Keratinocyte (primary cell): ENCODE results near the gene GREB1. TPM values are rescaled to one million over a fixed set of nuclear protein-coding genes. Genes with fewer than 3 reads are reported as not detected.
A peak's percentile ranks its signal among the peaks of the same experiment; 100 is the strongest.

Experiments
- DNase-seq: peaks from one replicate; pipeline ENCODE4 v3.0.0-alpha.2; 2011; ENCODE audit warnings: low read depth, missing footprints, low spot score
- FAIRE-seq: peaks from 2 replicates; lab custom pipeline; 2011; peaks lifted over from hg19 to GRCh38; lab: Jason Lieb, UNC
- H2AFZ ChIP-seq: 2 replicates; pipeline ENCODE4 v1.6.0; 2012; ENCODE audit warnings: low read length, control low read depth, inconsistent platforms; ENCODE audit not compliant: control insufficient read depth
- H3K27ac ChIP-seq: 2 replicates; pipeline ENCODE4 v1.5.1; 2011; ENCODE audit warnings: low read length; ENCODE audit not compliant: control insufficient read depth, insufficient read depth
- H3K27me3 ChIP-seq: 3 replicates; pipeline ENCODE4 v1.6.0; 2011; ENCODE audit warnings: low read length; ENCODE audit not compliant: control insufficient read depth, insufficient read depth; ENCODE audit errors: extremely low read depth
- H3K36me3 ChIP-seq, 2 experiments: 2 replicates in 1 of 2; 3 replicates in 1 of 2; pipeline ENCODE4 v1.5.1; 2011; ENCODE audit warnings: low read length in 2 of 2, mild to moderate bottlenecking in 1 of 2; ENCODE audit not compliant: control insufficient read depth in 2 of 2, insufficient read depth in 2 of 2; ENCODE audit errors: extremely low read depth in 1 of 2
- H3K4me1 ChIP-seq: 3 replicates; pipeline ENCODE4 v1.5.1; 2011; ENCODE audit warnings: low read length; ENCODE audit not compliant: control insufficient read depth, insufficient read depth; ENCODE audit errors: extremely low read depth
- H3K4me2 ChIP-seq: 3 replicates; pipeline ENCODE4 v1.6.0; 2011; ENCODE audit warnings: low read depth, low read length; ENCODE audit not compliant: control insufficient read depth, insufficient read depth; ENCODE audit errors: extremely low read depth
- H3K4me3 ChIP-seq, 3 experiments: fragments of 200-600 bp in 1 of 3; sonication (generic) in 1 of 3; 2 replicates in 2 of 3; 3 replicates in 1 of 3; pipeline ENCODE4 v1.5.1; 2011 to 2016; ENCODE audit warnings: low read length in 3 of 3, mild to moderate bottlenecking in 3 of 3, control low read depth in 2 of 3, inconsistent platforms in 1 of 3, low read depth in 1 of 3, mixed read lengths in 1 of 3, mixed run types in 1 of 3, moderate library complexity in 1 of 3; ENCODE audit not compliant: control insufficient read depth in 2 of 3, insufficient read depth in 2 of 3; ENCODE audit errors: extremely low read depth in 1 of 3
- H3K79me2 ChIP-seq: 2 replicates; pipeline ENCODE4 v1.6.0; 2012; ENCODE audit warnings: low read length; ENCODE audit not compliant: control insufficient read depth, insufficient read depth
- H3K9ac ChIP-seq: 3 replicates; pipeline ENCODE4 v1.6.0; 2011; ENCODE audit warnings: low read length; ENCODE audit not compliant: control insufficient read depth, insufficient read depth; ENCODE audit errors: extremely low read depth
- H3K9me1 ChIP-seq: 3 replicates; pipeline ENCODE4 v1.6.0; 2011; ENCODE audit warnings: low read length; ENCODE audit not compliant: control insufficient read depth, insufficient read depth; ENCODE audit errors: extremely low read depth
- H3K9me3 ChIP-seq: 2 replicates; pipeline ENCODE4 v1.5.1; 2012; ENCODE audit warnings: low read depth, low read length; ENCODE audit not compliant: control insufficient read depth
- H4K20me1 ChIP-seq: 3 replicates; pipeline ENCODE4 v1.6.0; 2011; ENCODE audit warnings: low read length; ENCODE audit not compliant: control insufficient read depth, insufficient read depth; ENCODE audit errors: extremely low read depth
- CTCF ChIP-seq, 3 experiments: IDR thresholded peaks in 1 of 3; conservative IDR thresholded peaks in 1 of 3; optimal IDR thresholded peaks in 1 of 3; 2 replicates in 2 of 3; 3 replicates in 1 of 3; pipeline versions ENCODE3 to v1.5.1; 2011; ENCODE audit warnings: low read length in 3 of 3, mild to moderate bottlenecking in 3 of 3, moderate library complexity in 2 of 3, control low read depth in 1 of 3, inconsistent platforms in 1 of 3; ENCODE audit not compliant: insufficient read depth in 2 of 3; ENCODE audit errors: extremely low read depth in 1 of 3
- EZH2 ChIP-seq: IDR thresholded peaks from one replicate; pipeline ENCODE4 v1.6.1; 2012; ENCODE audit warnings: inconsistent platforms, mild to moderate bottlenecking, low read length, moderate library complexity
- dilution Hi-C: fragments of 300-500 bp; cut with MboI; formaldehyde crosslinking; loops from one replicate; pipeline ENCODE4 v1.7.0; 2020; ENCODE audit warnings: low sequenced_read_pairs; ENCODE audit not compliant: extremely low pct_ligation_motif_present
- polyA plus RNA-seq, 5 experiments: library from polyadenylated mRNA; depleted of rRNA in 3 of 5; stranded (reverse) in 3 of 5; stranded (forward) in 1 of 5; unstranded in 1 of 5; fragments of >200 nt; gene quantifications; 1 replicate in 1 of 5; 2 replicates in 3 of 5; 3 replicates in 1 of 5; pipeline versions ENCODE4 v1.2.1 to v1.2.3, GENCODE V29; 2011 to 2012; ENCODE audit warnings: missing spikeins in 2 of 5, low read depth in 1 of 5, low replicate concordance in 1 of 5

The GREB1 gene
- polyA plus RNA-seq, 1 donor (not counting 4 experiments of a cell fraction or from before 2014, with no cell fraction given) = 0.13 TPM

GRCh38 chr2:11572996-11573395 lies 39.2 kb downstream of the GREB1 start:
- TF ChIP-seq CTCF (optimal IDR thresholded peaks at IDR 0.05 in 1 of 3, IDR thresholded peaks at IDR 0.05 in 1 of 3, conservative IDR thresholded peaks at IDR 0.05 in 1 of 3; ENCODE audit: extremely low read depth in 1 of 3, insufficient read depth in 2 of 3, low read length in 3 of 3) (no peak), EZH2 (no peak)
- no peaks in the 10 kb centered on the region for H4K20me1 ChIP-seq
- peaks cover 9% of the 10 kb centered on the region for H3K27me3 ChIP-seq
- no peak overlapping the region for H3K27ac ChIP-seq
- no peak for DNase-seq
- H2AFZ ChIP-seq = no peak overlapping the region
- no peak overlapping the region for H3K9ac ChIP-seq
- H3K9me3 ChIP-seq = no peaks in the 10 kb centered on the region
- no peaks in the 10 kb centered on the region for H3K36me3 ChIP-seq
- no peak overlapping the region for H3K4me3 ChIP-seq
- H3K9me1 ChIP-seq = no peaks in the 10 kb centered on the region
- FAIRE-seq = no peak
- no peaks in the 10 kb centered on the region for H3K79me2 ChIP-seq
- dilution Hi-C loops = no loop called here
- no peaks in the 10 kb centered on the region for H3K4me1 ChIP-seq
- no peak overlapping the region for H3K4me2 ChIP-seq

DNA sequence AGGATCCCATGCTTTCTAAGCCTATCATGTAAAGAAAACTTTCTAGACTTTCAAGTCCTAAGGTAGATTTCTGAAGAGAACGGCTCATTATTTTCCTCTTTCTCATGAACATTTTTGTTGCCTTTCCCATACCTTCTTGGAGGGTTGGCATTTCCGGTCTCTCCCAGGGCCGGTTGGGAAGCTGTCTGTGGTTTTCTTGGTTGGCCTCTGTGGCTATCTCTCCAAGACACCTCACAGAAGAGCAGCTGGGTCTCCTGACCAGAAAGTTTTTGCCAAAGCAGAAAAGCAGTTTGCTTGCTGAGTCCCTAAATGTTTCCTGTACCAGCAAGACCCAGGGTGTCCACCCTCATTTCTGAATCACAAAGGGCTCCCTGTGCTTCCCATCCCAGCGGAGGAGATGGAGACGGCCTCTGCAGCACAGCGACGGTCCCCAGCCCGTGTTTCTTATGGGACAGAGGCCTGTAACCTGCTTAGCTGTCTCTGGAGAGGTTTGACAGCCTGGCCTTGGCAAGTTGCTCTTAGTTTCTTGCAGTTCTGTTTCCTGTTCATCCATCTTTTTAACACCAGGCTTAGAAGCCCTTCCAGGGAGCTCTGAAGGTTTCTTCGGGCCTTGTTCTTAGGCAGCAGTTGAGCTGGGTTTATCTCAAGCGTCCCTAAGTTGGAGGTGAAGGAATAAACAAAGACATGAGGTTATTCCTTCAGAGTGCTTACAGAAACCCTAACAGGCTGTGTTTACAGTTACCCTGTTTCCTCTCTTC lies 39.8 kb downstream of the GREB1 start:
- Histone ChIP-seq H3K27me3 (peaks cover 9% of the 10 kb centered on the region), H4K20me1 (no peaks in the 10 kb centered on the region), H3K9me3 (no peaks in the 10 kb centered on the region), H3K36me3 (no peaks in the 10 kb centered on the region), H3K9me1 (no peaks in the 10 kb centered on the region), H3K4me3 (no peak overlapping the region), H3K4me2 (no peak overlapping the region), H3K27ac (no peak overlapping the region), H3K4me1 (no peaks in the 10 kb centered on the region), H3K79me2 (no peaks in the 10 kb centered on the region), H2AFZ (peak overlapping the region; percentile 13), H3K9ac (no peak overlapping the region)
- DNase-seq (no peak), FAIRE-seq (no peak)
- no peak for TF ChIP-seq CTCF (optimal IDR thresholded peaks at IDR 0.05 in 1 of 3, IDR thresholded peaks at IDR 0.05 in 1 of 3, conservative IDR thresholded peaks at IDR 0.05 in 1 of 3; ENCODE audit: extremely low read depth in 1 of 3, insufficient read depth in 2 of 3, low read length in 3 of 3)
- no peak for TF ChIP-seq EZH2
- dilution Hi-C loops = no loop called here
